Activated naive CD8-positive, alpha-beta T cell treated with anti-CD3 and anti-CD28 coated beads for 36 hours (primary cell): ENCODE results near the gene ZNF835. TPM values are rescaled to one million over a fixed set of nuclear protein-coding genes. Genes with fewer than 3 reads are reported as not detected.
A peak's percentile ranks its signal among the peaks of the same experiment; 100 is the strongest.
"Not testable (repeated sequence)": the region's sequence is repeated elsewhere in the genome, so short reads cannot be mapped to it uniquely, and the experiment has no call there.

ENCODE experiments used
- DNase-seq: peaks from one replicate; pipeline ENCODE4 v3.0.0; 2021
- H3K27ac Mint-ChIP-seq: one replicate; pipeline ENCODE4 v1.8.0; 2022; ENCODE audit warnings: mild to moderate bottlenecking, moderate library complexity, mixed read lengths
- H3K27me3 Mint-ChIP-seq: one replicate; pipeline ENCODE4 v1.8.0; 2022; ENCODE audit warnings: mild to moderate bottlenecking, mixed read lengths
- H3K36me3 Mint-ChIP-seq: one replicate; pipeline ENCODE4 v1.8.0; 2021; ENCODE audit warnings: mild to moderate bottlenecking, mixed read lengths
- H3K4me1 Mint-ChIP-seq: one replicate; pipeline ENCODE4 v1.8.0; 2021; ENCODE audit warnings: mixed read lengths
- H3K4me3 Mint-ChIP-seq: one replicate; pipeline ENCODE4 v1.8.0; 2022; ENCODE audit warnings: mild to moderate bottlenecking, moderate library complexity, mixed read lengths
- H3K9me3 Mint-ChIP-seq: one replicate; pipeline ENCODE4 v1.8.0; 2022; ENCODE audit warnings: mixed read lengths
- total RNA-seq, 2 experiments: library from RNA; stranded (reverse); gene quantifications; one replicate each; pipeline ENCODE4 v1.2.3, GENCODE V29; 2021

Gene ZNF835
- total RNA-seq, 2 experiments from 2014 or later: 5.0 to 5.2 TPM

- not testable (repeated sequence) for H3K4me3 Mint-ChIP-seq, DNase-seq, H3K27ac Mint-ChIP-seq, H3K4me1 Mint-ChIP-seq, H3K27me3 Mint-ChIP-seq
- Mint-ChIP-seq H3K9me3 (peaks cover 12% of the 10 kb centered on the region), H3K36me3 (peaks cover 38% of the 10 kb centered on the region)
These were observed 1.1 kb upstream of the ZNF835 start for GRCh38 chr19:56672610-56673009.

DNA sequence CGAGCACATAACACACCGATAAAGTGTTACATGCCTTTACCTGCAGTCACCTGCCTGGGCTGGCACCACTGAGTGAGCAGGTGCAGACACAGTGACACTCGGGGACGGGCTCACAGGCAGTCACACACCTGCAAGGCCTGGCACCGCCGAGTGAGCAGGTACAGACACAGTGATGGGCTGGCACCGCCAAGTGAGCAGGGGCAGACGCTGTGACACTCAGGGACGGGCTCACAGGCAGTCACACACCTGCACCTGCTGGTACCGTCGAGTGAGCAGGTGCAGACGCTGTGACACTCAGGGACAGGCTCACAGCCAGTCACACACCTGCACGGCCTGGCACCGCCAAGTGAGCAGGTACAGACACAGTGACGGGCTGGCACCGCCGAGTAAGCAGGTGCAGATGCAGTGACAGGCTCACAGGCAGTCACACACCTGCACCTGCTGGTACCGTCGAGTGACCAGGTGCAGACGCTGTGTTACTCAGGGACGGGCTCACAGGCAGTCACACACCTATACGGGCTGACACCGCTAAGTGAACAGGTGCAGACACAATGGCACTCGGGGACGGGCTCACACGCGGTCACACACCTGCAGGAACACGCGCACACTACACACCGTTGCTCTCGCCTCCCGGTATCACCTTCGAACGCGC is 470 bp downstream of the ZNF835 start:
- no peak for DNase-seq
- peaks cover 11% of the 10 kb centered on the region for H3K4me1 Mint-ChIP-seq
- peak overlapping the region; percentile 94 for H3K27ac Mint-ChIP-seq
- peaks cover 12% of the 10 kb centered on the region for H3K9me3 Mint-ChIP-seq
- H3K27me3 Mint-ChIP-seq: no peaks in the 10 kb centered on the region
- peaks cover 44% of the 10 kb centered on the region for H3K36me3 Mint-ChIP-seq
- H3K4me3 Mint-ChIP-seq: peak overlapping the region; percentile 92

DNA sequence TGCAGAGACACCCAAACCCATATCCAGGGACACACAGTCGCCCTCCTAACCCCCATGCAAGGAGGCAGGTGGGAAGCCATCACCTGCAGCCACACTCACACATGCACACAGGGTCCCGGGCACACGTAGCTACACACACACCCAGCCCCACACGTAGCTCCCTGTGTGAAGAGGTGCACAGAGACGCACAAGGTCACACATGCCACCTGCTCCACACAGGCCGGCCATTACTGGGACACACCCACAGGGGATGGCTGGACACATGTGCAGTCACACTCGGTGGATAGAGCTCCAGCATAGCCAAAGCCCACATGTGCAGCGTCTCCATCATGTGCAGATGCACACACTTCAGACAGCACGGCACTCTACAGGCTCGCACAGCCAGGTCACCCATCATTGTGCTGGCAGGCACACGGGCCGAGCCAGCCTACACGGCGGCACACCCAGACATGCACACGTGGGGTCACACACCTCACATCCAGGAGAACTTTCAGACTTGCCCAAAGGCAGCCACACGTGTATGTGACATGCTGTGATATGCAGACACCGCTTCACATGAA is 1.1 kb downstream of the ZNF835 start:
- Mint-ChIP-seq H3K27me3 (no peaks in the 10 kb centered on the region), H3K9me3 (peaks cover 12% of the 10 kb centered on the region), H3K4me1 (peaks cover 11% of the 10 kb centered on the region), H3K27ac (peak overlapping the region; percentile 57), H3K36me3 (peaks cover 49% of the 10 kb centered on the region), H3K4me3 (peak overlapping the region; percentile 92)
- DNase-seq: no peak

GRCh38 chr19:56668676-56669075 is 2.9 kb downstream of the ZNF835 start:
- Mint-ChIP-seq H3K27me3 (no peaks in the 10 kb centered on the region), H3K27ac (no peak overlapping the region), H3K4me3 (no peak overlapping the region), H3K36me3 (peaks cover 65% of the 10 kb centered on the region), H3K4me1 (peaks cover 11% of the 10 kb centered on the region), H3K9me3 (peaks cover 12% of the 10 kb centered on the region)
- DNase-seq: no peak

- Mint-ChIP-seq H3K27ac (no peak overlapping the region), H3K4me1 (peaks cover 11% of the 10 kb centered on the region), H3K36me3 (peaks cover 76% of the 10 kb centered on the region), H3K27me3 (no peaks in the 10 kb centered on the region), H3K4me3 (no peak overlapping the region), H3K9me3 (peaks cover 12% of the 10 kb centered on the region)
- DNase-seq: no peak
These were observed 4.2 kb downstream of the ZNF835 start for GRCh38 chr19:56667311-56667870.

DNA sequence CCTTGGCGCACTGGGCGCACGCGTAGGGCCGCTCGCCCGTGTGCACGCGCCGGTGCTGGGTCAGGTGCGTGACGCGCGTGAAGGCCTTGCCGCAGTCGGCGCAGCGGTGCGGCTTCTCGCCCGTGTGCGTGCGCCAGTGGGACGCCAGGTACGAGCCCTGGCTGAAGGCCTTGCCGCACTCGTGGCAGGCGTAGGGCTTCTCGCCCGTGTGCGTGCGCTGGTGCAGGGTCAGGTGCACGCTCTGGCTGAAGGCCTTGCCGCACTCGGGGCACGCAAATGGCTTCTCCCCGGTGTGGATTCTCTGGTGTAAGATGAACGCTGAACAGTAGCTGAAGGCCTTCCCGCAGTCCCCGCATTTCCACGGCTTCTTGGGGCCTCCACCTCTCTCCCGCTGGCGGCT is 7.0 kb downstream of the ZNF835 start:
- Mint-ChIP-seq H3K27ac (no peak overlapping the region), H3K4me3 (no peak overlapping the region), H3K36me3 (peaks cover 74% of the 10 kb centered on the region), H3K9me3 (peaks cover 18% of the 10 kb centered on the region), H3K27me3 (no peaks in the 10 kb centered on the region), H3K4me1 (peaks cover 5% of the 10 kb centered on the region)
- no peak for DNase-seq

DNA sequence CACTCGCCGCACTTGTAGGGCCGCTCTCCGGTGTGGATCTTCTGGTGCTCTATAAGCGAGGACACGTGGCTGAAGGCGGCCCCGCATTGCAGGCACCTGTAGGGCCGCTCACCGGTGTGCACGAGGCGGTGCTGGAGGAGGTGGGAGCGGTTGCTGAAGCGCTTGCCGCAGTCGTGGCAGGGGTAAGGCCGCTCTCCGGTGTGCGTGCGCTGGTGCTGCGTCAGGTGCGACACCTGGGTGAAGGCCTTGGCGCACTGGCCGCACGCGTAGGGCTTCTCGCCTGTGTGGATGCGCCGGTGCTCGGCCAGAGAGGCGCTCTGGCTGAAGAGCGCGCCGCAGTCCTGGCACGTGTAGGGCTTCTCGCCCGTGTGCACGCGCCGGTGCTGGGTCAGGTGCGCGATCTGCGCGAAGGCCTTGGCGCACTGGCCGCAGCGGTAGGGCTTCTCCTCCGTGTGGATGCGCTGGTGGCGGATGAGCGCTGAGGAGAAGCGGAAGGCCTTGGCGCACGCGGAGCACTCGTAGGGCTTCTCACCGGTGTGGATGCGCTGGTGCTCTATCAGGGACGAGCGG is 7.5 kb downstream of the ZNF835 start:
- H3K27ac Mint-ChIP-seq: no peak overlapping the region

DNA sequence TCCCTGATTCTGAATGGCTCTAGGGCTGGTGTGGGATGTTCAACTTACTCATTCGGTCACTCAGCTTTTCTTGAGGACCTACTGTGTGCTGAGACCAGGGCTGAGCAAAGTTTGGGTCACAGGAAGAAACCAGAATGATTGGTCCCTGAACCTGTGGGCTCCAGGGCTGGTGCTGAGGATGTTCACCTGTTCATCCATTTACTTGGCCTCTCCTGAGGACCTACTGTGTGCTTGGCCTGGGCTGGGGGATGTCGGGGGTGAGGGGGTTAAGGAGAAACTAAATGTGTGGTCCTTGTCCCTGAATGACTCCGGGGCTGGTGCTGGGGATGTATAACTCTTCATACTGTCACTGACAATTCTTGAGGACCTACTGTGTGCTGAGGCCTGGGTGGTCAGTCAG is 10.3 kb downstream of the ZNF835 start:
- H3K4me3 Mint-ChIP-seq: no peak overlapping the region
- no peaks in the 10 kb centered on the region for H3K27me3 Mint-ChIP-seq
- H3K27ac Mint-ChIP-seq: no peak overlapping the region
- H3K36me3 Mint-ChIP-seq: peaks cover 49% of the 10 kb centered on the region
- no peak for DNase-seq
- peaks cover 17% of the 10 kb centered on the region for H3K9me3 Mint-ChIP-seq
- no peaks in the 10 kb centered on the region for H3K4me1 Mint-ChIP-seq

More for the DNA sequence above, 7.5 kb downstream of the ZNF835 start:
- peaks cover 75% of the 10 kb centered on the region for H3K36me3 Mint-ChIP-seq
- DNase-seq: no peak
- H3K4me3 Mint-ChIP-seq: no peak overlapping the region
- H3K4me1 Mint-ChIP-seq: peaks cover 3% of the 10 kb centered on the region
- no peaks in the 10 kb centered on the region for H3K27me3 Mint-ChIP-seq
- peaks cover 21% of the 10 kb centered on the region for H3K9me3 Mint-ChIP-seq

- peak; percentile 19 for DNase-seq
- H3K36me3 Mint-ChIP-seq: peaks cover 44% of the 10 kb centered on the region
- H3K9me3 Mint-ChIP-seq: peaks cover 20% of the 10 kb centered on the region
These were observed 11.0 kb downstream of the ZNF835 start for GRCh38 chr19:56660381-56661107.

GRCh38 chr19:56654151-56654550 is 17.4 kb downstream of the ZNF835 start:
- Mint-ChIP-seq H3K9me3 (peaks cover 36% of the 10 kb centered on the region), H3K4me1 (no peaks in the 10 kb centered on the region), H3K36me3 (peaks cover 8% of the 10 kb centered on the region), H3K27ac (no peak overlapping the region), H3K4me3 (no peak overlapping the region), H3K27me3 (no peaks in the 10 kb centered on the region)
- DNase-seq: no peak

More at GRCh38 chr19:56660381-56661107, 11.0 kb downstream of the ZNF835 start:
- Mint-ChIP-seq H3K27me3 (no peaks in the 10 kb centered on the region), H3K4me3 (no peak overlapping the region), H3K27ac (no peak overlapping the region), H3K4me1 (no peaks in the 10 kb centered on the region)

DNA sequence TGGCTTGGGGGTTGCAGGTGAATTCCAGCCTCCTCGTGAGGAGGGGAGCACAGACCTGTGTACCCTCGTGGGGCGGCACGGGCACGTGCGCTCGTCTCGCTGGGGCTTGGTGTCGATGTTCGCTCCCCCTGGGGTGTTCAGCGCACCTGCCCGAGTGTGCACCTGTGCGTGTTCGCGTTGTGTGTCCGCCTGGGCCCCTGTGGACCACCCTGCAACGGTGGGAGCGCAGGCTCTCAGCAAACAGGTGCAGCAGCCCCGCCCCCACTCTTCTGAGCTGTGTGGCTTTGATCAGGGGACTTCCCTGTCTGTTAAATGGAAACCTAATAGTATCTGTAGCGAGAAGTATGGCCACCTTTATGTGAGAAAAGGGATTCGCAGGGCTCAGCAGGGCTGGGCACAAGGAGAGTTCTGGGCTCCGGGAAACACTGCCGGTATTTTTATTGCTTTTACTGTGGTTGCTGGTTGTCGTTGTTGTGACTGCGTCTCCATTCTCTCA is 28.0 kb downstream of the ZNF835 start:
- H3K27ac Mint-ChIP-seq: no peak overlapping the region
- peaks cover 43% of the 10 kb centered on the region for H3K9me3 Mint-ChIP-seq
- H3K27me3 Mint-ChIP-seq: peaks cover 19% of the 10 kb centered on the region
- no peaks in the 10 kb centered on the region for H3K4me1 Mint-ChIP-seq
- H3K4me3 Mint-ChIP-seq: no peak overlapping the region
- no peak for DNase-seq
- H3K36me3 Mint-ChIP-seq: peaks cover 19% of the 10 kb centered on the region

DNA sequence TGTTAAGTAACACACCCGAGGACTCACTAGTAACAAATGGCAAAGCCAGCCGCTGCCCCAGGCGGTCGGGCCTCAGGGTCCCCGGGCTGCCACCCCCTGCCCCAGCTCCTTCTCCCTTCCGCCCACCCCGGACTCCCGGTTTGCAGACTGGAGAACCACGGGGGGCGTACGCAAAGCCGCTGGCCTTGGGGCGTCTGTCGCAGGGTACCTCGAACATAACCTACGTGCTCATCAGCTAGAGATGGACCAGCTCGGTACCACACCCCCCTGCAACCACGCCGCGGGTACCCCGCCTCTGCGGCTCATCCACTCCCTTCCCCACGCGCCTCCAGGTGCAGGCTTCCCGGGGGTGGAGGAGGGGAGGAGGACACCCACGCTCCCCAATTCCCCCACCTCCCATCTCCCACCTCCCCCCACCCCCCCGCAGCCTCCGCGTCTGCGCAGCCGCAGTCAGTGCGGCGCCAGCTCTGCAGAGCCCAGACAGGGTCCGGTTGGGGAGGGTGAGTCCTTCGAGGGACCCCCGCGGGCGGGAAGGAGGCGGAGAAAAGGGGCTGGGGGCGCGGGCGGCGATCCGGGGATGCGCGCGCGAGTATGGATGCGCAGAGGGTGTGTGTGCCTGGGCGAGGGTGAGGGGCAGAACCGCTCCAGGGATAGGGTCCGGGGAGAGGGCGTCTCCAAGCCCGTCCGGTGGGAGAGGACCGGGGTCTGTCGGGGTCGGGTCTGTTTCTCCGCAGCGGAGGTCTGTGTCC is 28.7 kb downstream of the ZNF835 start, which contains the start of gene SMIM17:
Gene SMIM17, plus strand, starts transcription at position 449 of the 749 bp plus-strand sequence. CDS start 2,509 bp downstream, outside the sequence.
- Mint-ChIP-seq H3K27me3 (peaks cover 19% of the 10 kb centered on the region), H3K36me3 (peaks cover 20% of the 10 kb centered on the region), H3K9me3 (peaks cover 42% of the 10 kb centered on the region), H3K4me3 (no peak within 1 kb of the TSS), H3K27ac (no peak within 1 kb of the TSS), H3K4me1 (no peaks in the 10 kb centered on the region)
- no peak for DNase-seq

- no peak overlapping the region for H3K4me3 Mint-ChIP-seq
- no peak overlapping the region for H3K27ac Mint-ChIP-seq
- H3K4me1 Mint-ChIP-seq: no peaks in the 10 kb centered on the region
- peaks cover 17% of the 10 kb centered on the region for H3K27me3 Mint-ChIP-seq
- H3K9me3 Mint-ChIP-seq: peaks cover 46% of the 10 kb centered on the region
- no peak for DNase-seq
- H3K36me3 Mint-ChIP-seq: peaks cover 22% of the 10 kb centered on the region
These were observed 32.3 kb downstream of the ZNF835 start for GRCh38 chr19:56639217-56639616.

DNA sequence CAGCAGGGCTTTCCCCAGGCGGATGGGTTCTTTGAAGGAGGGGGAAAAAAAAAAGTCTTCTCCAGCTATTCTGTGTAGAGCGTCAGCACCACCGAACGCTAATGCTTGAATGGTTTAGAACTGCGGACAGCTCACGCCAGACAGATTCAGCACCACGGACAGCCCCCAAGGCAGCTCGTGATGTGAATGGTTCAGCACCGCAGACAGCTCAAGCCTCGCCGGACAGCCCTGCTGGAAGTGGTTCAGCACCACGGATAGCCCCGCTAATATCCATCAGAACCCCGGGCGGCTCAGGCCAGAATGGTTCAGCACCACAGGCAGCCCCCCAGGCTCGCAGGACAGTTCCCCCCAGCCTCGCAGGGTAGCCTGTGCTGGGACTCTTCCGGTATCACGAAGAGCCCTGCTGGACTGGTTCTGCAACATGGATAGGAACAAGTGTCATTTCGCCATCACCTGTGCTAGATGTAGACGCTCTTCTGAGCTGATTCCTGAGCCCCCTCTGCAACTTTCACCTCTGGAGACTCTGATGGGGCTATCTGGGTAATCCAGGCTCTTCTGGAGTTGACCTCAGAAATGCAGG is 33.5 kb downstream of the ZNF835 start:
- H3K36me3 Mint-ChIP-seq: peaks cover 23% of the 10 kb centered on the region
- no peak overlapping the region for H3K4me3 Mint-ChIP-seq
- DNase-seq: peak; percentile 67
- no peaks in the 10 kb centered on the region for H3K4me1 Mint-ChIP-seq
- H3K27me3 Mint-ChIP-seq: peaks cover 8% of the 10 kb centered on the region
- H3K9me3 Mint-ChIP-seq: peaks cover 45% of the 10 kb centered on the region
- H3K27ac Mint-ChIP-seq: no peak overlapping the region
